WERI-Rb-1 (cell line): ENCODE results near the gene NTRK2.

Source experiments
- DNase-seq: peaks from one replicate; pipeline ENCODE4 v3.0.0-alpha.2; 2020
- H3K27ac ChIP-seq: fragments of 250-450 bp; sonication (Bioruptor Pico); 2 replicates; pipeline ENCODE4 v1.5.1; 2020; ENCODE audit warnings: mild to moderate bottlenecking, moderate library complexity
- H3K27me3 ChIP-seq: fragments of 250-450 bp; sonication (Bioruptor Pico); 2 replicates; pipeline ENCODE4 v1.5.1; 2021; ENCODE audit warnings: mild to moderate bottlenecking, low read depth, moderate library complexity; ENCODE audit not compliant: insufficient read depth, severe bottlenecking
- H3K36me3 ChIP-seq: fragments of 250-450 bp; sonication (Bioruptor Pico); 2 replicates; pipeline ENCODE4 v1.5.1; 2020; ENCODE audit warnings: mild to moderate bottlenecking, moderate library complexity
- H3K4me3 ChIP-seq: 2 replicates; pipeline ENCODE4 v1.5.1; 2011; ENCODE audit warnings: low read depth, mild to moderate bottlenecking, control low read depth, low read length
- H3K9me3 ChIP-seq: fragments of 250-450 bp; sonication (Bioruptor Pico); 2 replicates; pipeline ENCODE4 v1.5.1; 2021; ENCODE audit warnings: mild to moderate bottlenecking, moderate library complexity; ENCODE audit not compliant: severe bottlenecking
- TF ChIP-seq, protein P1 (sequence below): IDR thresholded peaks from 2 replicates; pipeline ENCODE4 v1.5.1; 2011; ENCODE audit warnings: low read depth, mild to moderate bottlenecking, control low read depth, inconsistent platforms, low read length

NTRK2 gene

DNA sequence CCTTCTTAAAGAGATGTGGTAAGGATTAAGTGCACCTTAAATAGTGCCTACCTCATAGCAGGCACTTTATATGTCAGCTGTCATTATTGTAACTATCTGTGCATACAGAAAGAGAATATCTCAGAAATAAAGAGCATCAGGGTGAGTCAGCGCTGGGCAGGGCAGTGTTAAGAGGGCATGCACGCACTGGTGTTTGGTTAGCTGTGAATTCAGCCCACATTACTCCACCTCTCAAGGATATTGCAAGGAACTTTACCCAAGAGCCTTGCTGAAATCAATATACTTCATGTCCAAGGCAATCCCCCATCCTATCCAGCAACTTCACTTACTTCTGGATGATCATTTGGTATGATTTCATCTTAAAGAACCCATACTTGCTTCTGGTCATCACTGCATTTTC, 300.9 kb downstream of the NTRK2 start:
- TF ChIP-seq, protein P1, sequence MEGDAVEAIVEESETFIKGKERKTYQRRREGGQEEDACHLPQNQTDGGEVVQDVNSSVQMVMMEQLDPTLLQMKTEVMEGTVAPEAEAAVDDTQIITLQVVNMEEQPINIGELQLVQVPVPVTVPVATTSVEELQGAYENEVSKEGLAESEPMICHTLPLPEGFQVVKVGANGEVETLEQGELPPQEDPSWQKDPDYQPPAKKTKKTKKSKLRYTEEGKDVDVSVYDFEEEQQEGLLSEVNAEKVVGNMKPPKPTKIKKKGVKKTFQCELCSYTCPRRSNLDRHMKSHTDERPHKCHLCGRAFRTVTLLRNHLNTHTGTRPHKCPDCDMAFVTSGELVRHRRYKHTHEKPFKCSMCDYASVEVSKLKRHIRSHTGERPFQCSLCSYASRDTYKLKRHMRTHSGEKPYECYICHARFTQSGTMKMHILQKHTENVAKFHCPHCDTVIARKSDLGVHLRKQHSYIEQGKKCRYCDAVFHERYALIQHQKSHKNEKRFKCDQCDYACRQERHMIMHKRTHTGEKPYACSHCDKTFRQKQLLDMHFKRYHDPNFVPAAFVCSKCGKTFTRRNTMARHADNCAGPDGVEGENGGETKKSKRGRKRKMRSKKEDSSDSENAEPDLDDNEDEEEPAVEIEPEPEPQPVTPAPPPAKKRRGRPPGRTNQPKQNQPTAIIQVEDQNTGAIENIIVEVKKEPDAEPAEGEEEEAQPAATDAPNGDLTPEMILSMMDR: no peak
- H3K9me3 ChIP-seq: no peaks in the 10 kb centered on the region
- no peak for DNase-seq
- no peak overlapping the region for H3K4me3 ChIP-seq
- H3K36me3 ChIP-seq: no peaks in the 10 kb centered on the region
- H3K27me3 ChIP-seq: peaks cover 70% of the 10 kb centered on the region
- no peak overlapping the region for H3K27ac ChIP-seq

DNA sequence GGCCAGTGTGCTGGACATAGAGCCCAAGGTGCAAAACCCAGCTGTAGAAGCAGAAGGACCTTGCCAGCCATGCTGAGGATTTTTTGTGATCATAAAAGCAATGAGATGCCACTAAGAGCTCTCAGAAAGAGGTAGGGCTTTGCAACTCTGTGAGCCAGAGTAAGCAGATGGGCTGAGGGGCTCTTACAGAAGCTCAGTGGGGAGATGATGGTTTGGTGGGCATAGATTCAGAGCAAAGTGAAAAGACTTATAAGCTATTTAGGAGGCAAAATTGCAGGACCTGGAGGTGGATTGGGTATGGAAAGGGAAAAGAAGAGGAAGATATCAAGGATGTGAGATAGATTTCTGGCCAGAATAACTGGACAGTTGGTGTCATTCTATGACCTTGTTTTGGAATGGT, 302.0 kb downstream of the NTRK2 start:
- peaks cover 68% of the 10 kb centered on the region for H3K27me3 ChIP-seq
- no peaks in the 10 kb centered on the region for H3K36me3 ChIP-seq
- H3K4me3 ChIP-seq: no peak overlapping the region
- no peaks in the 10 kb centered on the region for H3K9me3 ChIP-seq
- TF ChIP-seq, protein P1: no peak
- no peak overlapping the region for H3K27ac ChIP-seq
- DNase-seq: no peak

DNA sequence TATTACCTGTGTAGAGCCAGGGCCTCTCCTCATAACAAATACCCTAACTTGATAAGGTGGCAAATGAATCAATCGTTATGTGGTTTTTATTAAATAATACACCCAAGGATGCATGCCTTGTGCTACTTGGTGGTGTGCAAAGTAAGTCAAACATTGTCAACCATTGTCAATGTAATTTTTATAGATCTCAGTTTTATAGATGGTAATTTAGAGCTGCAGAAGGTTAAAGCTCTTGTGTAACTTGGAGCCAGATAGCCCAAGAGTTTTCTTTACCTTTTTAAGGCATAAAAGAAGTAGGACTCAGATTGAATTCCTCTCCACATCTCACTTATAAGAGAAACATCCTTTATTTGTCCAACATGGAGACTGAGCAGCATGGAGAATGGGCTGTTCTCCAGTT, 304.7 kb downstream of the NTRK2 start:
- Histone ChIP-seq H3K27me3 (peaks cover 62% of the 10 kb centered on the region), H3K36me3 (no peaks in the 10 kb centered on the region), H3K27ac (no peak overlapping the region), H3K9me3 (no peaks in the 10 kb centered on the region), H3K4me3 (no peak overlapping the region)
- DNase-seq: no peak
- TF ChIP-seq, protein P1: no peak

DNA sequence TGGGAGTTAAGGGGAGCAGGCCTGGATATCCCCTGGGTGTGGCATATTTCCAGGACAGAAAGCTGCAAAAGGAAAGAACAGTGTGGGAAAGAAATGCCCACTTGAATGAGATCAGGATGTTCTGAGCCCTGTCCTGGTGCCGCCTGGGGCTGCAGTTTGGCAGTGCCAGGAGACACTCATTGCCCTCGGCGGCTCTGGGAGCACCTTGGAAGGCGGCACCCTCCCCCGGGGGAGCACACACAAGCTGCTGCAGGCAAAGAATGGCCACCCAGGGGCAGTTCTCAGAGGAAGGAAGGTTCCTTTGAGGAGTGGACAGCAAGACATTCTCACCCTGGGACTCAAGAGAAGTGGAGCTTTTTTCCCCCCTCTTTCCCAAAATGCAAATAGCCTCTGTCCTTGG, 305.3 kb downstream of the NTRK2 start:
- TF ChIP-seq, protein P1: no peak
- DNase-seq: no peak
- peaks cover 60% of the 10 kb centered on the region for H3K27me3 ChIP-seq

DNA sequence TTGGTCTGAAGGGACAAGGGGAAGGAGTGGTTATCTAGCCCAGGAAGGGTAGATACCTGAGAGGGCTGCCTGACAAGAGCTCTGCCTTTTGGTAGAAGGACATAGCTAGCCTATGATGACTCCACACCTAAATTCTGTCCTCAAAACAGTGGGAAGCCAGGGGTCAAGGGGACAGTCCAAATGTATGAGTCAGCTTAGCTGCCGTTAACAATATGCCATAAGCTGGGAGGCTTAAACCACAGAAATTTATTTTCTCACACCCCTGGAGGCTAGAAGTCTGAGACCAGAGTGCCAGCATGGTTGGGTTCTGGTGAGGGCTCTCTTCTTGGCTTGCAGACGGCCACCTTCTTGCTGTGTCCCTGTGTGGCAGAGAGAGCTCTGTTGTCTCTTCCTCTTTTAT, 306.4 kb downstream of the NTRK2 start:
- H3K27me3 ChIP-seq: peaks cover 54% of the 10 kb centered on the region
- no peaks in the 10 kb centered on the region for H3K9me3 ChIP-seq
- DNase-seq: no peak
- H3K36me3 ChIP-seq: no peaks in the 10 kb centered on the region
- TF ChIP-seq, protein P1: no peak
- no peak overlapping the region for H3K27ac ChIP-seq
- no peak overlapping the region for H3K4me3 ChIP-seq

More for the DNA sequence above, 305.3 kb downstream of the NTRK2 start:
- H3K4me3 ChIP-seq: no peak overlapping the region
- H3K9me3 ChIP-seq: no peaks in the 10 kb centered on the region
- H3K27ac ChIP-seq: no peak overlapping the region
- H3K36me3 ChIP-seq: no peaks in the 10 kb centered on the region

DNA sequence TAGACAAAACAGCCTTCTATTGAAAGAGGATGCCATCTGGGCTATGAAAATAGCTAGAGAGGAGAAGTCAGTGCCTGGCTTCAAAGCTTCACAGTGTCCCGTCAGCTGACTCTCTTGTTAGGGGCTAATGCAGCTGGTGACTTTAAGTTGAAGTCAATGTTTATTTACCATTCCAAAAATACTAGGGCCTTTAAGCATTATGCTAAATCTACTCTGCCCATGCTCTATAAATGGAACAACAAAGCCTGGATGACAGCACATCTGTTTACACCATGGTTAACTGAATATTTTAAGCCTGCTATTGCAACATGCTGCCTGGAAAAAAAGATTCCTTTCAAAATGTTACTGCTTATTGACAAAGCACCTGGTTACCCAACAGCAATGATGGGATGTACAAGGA, 309.1 kb downstream of the NTRK2 start:
- TF ChIP-seq, protein P1: no peak
- no peak overlapping the region for H3K4me3 ChIP-seq
- peaks cover 46% of the 10 kb centered on the region for H3K27me3 ChIP-seq
- H3K27ac ChIP-seq: no peak overlapping the region
- H3K9me3 ChIP-seq: no peaks in the 10 kb centered on the region
- no peaks in the 10 kb centered on the region for H3K36me3 ChIP-seq
- no peak for DNase-seq
